AG10803 (cell line): ENCODE results near the gene UBA3.

Experiments used
- DNase-seq: peaks from one replicate; pipeline ENCODE4 v3.0.0; 2010; ENCODE audit warnings: low read depth
- H3K4me3 ChIP-seq: 2 replicates; pipeline ENCODE4 v1.5.1; 2011; ENCODE audit warnings: mild to moderate bottlenecking, low read length, control low read depth
- TF ChIP-seq, protein P1 (sequence below): conservative IDR thresholded peaks from 2 replicates; pipeline ENCODE4 v1.5.1; 2011; ENCODE audit warnings: mild to moderate bottlenecking, low read length, control low read depth, inconsistent platforms

UBA3 gene

DNA sequence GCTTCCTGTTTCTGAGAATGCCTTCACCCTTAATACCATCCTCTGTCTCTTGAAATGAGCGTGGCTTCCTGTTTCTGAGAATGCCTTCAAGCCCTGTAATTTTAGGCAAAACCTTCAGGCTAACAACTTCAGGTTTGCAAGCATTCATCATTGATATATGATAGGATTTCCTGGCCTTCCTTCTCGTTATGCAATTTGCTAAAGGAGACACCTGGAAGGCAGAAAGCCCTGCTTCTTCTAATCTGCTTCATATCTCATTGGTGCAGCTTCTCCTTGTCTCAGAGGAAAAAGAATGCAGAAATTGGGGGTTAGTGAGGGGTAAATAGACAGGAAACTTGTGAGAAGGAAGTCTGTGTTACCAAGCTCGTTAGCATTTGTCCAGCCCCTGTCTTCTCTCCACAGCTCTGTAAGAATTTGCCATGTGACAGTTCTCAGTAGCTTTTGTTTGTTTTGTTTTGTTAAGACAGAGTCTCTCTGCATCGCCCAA is 11.9 kb upstream of the UBA3 start:
- TF ChIP-seq, protein P1, sequence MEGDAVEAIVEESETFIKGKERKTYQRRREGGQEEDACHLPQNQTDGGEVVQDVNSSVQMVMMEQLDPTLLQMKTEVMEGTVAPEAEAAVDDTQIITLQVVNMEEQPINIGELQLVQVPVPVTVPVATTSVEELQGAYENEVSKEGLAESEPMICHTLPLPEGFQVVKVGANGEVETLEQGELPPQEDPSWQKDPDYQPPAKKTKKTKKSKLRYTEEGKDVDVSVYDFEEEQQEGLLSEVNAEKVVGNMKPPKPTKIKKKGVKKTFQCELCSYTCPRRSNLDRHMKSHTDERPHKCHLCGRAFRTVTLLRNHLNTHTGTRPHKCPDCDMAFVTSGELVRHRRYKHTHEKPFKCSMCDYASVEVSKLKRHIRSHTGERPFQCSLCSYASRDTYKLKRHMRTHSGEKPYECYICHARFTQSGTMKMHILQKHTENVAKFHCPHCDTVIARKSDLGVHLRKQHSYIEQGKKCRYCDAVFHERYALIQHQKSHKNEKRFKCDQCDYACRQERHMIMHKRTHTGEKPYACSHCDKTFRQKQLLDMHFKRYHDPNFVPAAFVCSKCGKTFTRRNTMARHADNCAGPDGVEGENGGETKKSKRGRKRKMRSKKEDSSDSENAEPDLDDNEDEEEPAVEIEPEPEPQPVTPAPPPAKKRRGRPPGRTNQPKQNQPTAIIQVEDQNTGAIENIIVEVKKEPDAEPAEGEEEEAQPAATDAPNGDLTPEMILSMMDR, result no peak
- no peak overlapping the region for H3K4me3 ChIP-seq
- DNase-seq, result no peak

- no peak for DNase-seq
- TF ChIP-seq, protein P1, result no peak
- H3K4me3 ChIP-seq, result no peak overlapping the region
Observed at GRCh38 chr3:69091389-69092029, 11.3 kb upstream of the UBA3 start.

- H3K4me3 ChIP-seq, result no peak overlapping the region; the same call in 1 of the 2 replicates
Observed at GRCh38 chr3:69090021-69090420, 9.9 kb upstream of the UBA3 start.

GRCh38 chr3:69088063-69088462 is 7.9 kb upstream of the UBA3 start:
- DNase-seq, result peak; percentile 60
- no peak overlapping the region for H3K4me3 ChIP-seq
- TF ChIP-seq, protein P1, result peak; percentile 17; the same call in 1 of the 2 replicates

More at GRCh38 chr3:69090021-69090420, 9.9 kb upstream of the UBA3 start:
- TF ChIP-seq, protein P1, result no peak
- peak; percentile 90 for DNase-seq

- DNase-seq, result no peak
- TF ChIP-seq, protein P1, result no peak
- H3K4me3 ChIP-seq, result peak overlapping the region; percentile 89
Observed at GRCh38 chr3:69087030-69087791, 7.0 kb upstream of the UBA3 start.

GRCh38 chr3:69085833-69086722 is 5.9 kb upstream of the UBA3 start:
- TF ChIP-seq, protein P1, result no peak
- H3K4me3 ChIP-seq, result peak overlapping the region; percentile 89
- peak; percentile 88 for DNase-seq
